Loucy (cell line): ENCODE results near the gene NFATC4.

ENCODE experiments used
- EZH2phosphoT487 ChIP-seq: fragments of 200-600 bp; IDR thresholded peaks from 2 replicates; pipeline ENCODE4 v1.6.1; 2018; ENCODE audit warnings: antibody characterized with exemption, mild to moderate bottlenecking, moderate library complexity, borderline replicate concordance
- TF ChIP-seq, protein P1 (sequence below): fragments of 200-600 bp; sonication (generic); conservative IDR thresholded peaks from 2 replicates; pipeline ENCODE4 v1.5.1; 2014; ENCODE audit warnings: mild to moderate bottlenecking, antibody characterized with exemption, low read length

DNA sequence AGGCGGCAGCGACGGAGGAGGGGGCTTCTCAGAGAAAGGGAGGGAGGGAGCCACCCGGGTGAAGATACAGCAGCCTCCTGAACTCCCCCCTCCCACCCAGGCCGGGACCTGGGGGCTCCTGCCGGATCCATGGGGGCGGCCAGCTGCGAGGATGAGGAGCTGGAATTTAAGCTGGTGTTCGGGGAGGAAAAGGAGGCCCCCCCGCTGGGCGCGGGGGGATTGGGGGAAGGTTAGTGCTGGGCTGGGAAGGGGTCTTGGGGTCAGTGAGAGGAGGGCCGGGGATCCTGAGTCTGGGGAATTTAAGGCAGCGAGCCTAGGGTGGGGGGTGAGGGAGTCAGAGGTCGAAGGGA is 203 bp downstream of the NFATC4 start:
- TF ChIP-seq, protein P1, sequence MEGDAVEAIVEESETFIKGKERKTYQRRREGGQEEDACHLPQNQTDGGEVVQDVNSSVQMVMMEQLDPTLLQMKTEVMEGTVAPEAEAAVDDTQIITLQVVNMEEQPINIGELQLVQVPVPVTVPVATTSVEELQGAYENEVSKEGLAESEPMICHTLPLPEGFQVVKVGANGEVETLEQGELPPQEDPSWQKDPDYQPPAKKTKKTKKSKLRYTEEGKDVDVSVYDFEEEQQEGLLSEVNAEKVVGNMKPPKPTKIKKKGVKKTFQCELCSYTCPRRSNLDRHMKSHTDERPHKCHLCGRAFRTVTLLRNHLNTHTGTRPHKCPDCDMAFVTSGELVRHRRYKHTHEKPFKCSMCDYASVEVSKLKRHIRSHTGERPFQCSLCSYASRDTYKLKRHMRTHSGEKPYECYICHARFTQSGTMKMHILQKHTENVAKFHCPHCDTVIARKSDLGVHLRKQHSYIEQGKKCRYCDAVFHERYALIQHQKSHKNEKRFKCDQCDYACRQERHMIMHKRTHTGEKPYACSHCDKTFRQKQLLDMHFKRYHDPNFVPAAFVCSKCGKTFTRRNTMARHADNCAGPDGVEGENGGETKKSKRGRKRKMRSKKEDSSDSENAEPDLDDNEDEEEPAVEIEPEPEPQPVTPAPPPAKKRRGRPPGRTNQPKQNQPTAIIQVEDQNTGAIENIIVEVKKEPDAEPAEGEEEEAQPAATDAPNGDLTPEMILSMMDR, result no peak
- no peak for TF ChIP-seq EZH2phosphoT487
